Spleen (tissue), 7 donors: ENCODE results near the gene HMCN1.

Source experiments
- POLR2AphosphoS5 ChIP-seq, 3 donors: sonication (generic); formaldehyde crosslinking; IDR thresholded peaks; one replicate each; pipeline ENCODE4 v1.5.1; 2017; ENCODE audit warnings: antibody characterized with exemption in 3 of 3
- TF ChIP-seq, protein P1 (sequence below), 11 experiments: fragments of 200-600 bp in 7 of 11; fragments of 450-650 bp in 4 of 11; sonication (generic) in 4 of 11; IDR thresholded peaks in 8 of 11; conservative IDR thresholded peaks in 3 of 11; 1 replicate in 7 of 11; 2 replicates in 4 of 11; pipeline versions ENCODE4 v1.4.0 to v1.8.0; 2016 to 2021; ENCODE audit warnings: antibody characterized with exemption in 11 of 11, inconsistent platforms in 4 of 11, mild to moderate bottlenecking in 1 of 11
- donor health status: DM: no; HTN: no; CAD: no; lungs with moderate emphysema.
- donor health status: DM: no; HTN: no; CAD: no.
- donor health status: DM: no; HTN: no; CAD: no.

DNA sequence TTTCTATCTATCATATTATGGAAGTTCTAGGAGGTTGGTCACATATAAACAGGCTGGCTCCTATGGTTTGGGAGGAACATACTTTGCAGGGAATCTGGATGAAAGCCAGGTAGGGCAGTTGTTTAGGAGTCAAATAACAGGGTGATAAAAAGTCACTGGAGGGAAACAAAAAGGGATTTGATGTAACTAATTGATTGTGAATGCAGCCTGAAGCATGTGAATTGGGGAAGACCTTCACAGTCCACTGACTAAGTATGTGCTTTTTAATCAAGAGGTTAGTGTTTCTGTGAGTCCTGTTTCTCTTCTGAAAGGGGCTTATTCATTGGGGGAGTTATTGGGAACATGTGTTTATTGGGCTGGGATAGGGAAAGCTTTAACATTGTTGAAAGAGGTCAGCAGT is 41.3 kb downstream of the HMCN1 start:
- TF ChIP-seq, protein P1, sequence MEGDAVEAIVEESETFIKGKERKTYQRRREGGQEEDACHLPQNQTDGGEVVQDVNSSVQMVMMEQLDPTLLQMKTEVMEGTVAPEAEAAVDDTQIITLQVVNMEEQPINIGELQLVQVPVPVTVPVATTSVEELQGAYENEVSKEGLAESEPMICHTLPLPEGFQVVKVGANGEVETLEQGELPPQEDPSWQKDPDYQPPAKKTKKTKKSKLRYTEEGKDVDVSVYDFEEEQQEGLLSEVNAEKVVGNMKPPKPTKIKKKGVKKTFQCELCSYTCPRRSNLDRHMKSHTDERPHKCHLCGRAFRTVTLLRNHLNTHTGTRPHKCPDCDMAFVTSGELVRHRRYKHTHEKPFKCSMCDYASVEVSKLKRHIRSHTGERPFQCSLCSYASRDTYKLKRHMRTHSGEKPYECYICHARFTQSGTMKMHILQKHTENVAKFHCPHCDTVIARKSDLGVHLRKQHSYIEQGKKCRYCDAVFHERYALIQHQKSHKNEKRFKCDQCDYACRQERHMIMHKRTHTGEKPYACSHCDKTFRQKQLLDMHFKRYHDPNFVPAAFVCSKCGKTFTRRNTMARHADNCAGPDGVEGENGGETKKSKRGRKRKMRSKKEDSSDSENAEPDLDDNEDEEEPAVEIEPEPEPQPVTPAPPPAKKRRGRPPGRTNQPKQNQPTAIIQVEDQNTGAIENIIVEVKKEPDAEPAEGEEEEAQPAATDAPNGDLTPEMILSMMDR (IDR thresholded peaks at IDR 0.05 in 8 of 11, conservative IDR thresholded peaks at IDR 0.05 in 3 of 11) = no peak
- TF ChIP-seq POLR2AphosphoS5 (IDR thresholded peaks at IDR 0.05) = no peak
